Measurements from ENCODE around the gene BIRC5. TPM values are rescaled to one million over a fixed set of nuclear protein-coding genes. Genes with fewer than 3 reads are reported as not detected.

Gene BIRC5
- total and polyA plus RNA-seq, 3 experiments from 2014 or later = 0.69 to 65.1 (median 61.0) TPM

- Histone ChIP-seq H3K27me3 (ENCODE audit: insufficient read depth, low read length, poor library complexity, severe bottlenecking) (no peaks in the 10 kb centered on the region), H3K36me3 (ENCODE audit: insufficient read depth, low read length) (no peaks in the 10 kb centered on the region), H3K27ac (ENCODE audit: low read depth, low read length) (no peak overlapping the region), H3K4me1 (ENCODE audit: insufficient read depth, low read length) (no peaks in the 10 kb centered on the region), H3K9me3 (ENCODE audit: low read length) (no peaks in the 10 kb centered on the region), H3K4me3 (ENCODE audit: low read length) (no peak overlapping the region)
- Mint-ChIP-seq H3K27me3 (peaks cover 0 to 2% of the 10 kb centered on the region in 2 donors), H3K27ac (no peak overlapping the region), H3K9me3 (no peaks in the 10 kb centered on the region), H3K4me1 (no peaks in the 10 kb centered on the region), H3K4me3 (no peak overlapping the region), H3K36me3 (no peaks in the 10 kb centered on the region)
- POLR2A ChIA-PET = no interaction called here
- CTCF ChIA-PET = no interaction called here
- no peak for DNase-seq
These were observed 8.8 kb upstream of the BIRC5 start for GRCh38 chr17:78205124-78205775.

GRCh38 chr17:78206298-78206697 is 7.8 kb upstream of the BIRC5 start:
- H3K9me3 Mint-ChIP-seq = no peaks in the 10 kb centered on the region
- H3K4me3 Mint-ChIP-seq = no peak overlapping the region
- H3K27me3 Mint-ChIP-seq = peaks cover 0 to 2% of the 10 kb centered on the region in 2 donors
- no peak for DNase-seq
- H3K4me1 Mint-ChIP-seq = no peaks in the 10 kb centered on the region
- no peak overlapping the region for H3K27ac ChIP-seq (ENCODE audit: low read depth, low read length)
- POLR2A ChIA-PET = no interaction called here
- H3K27ac Mint-ChIP-seq = no peak overlapping the region
- no peak overlapping the region for H3K4me3 ChIP-seq (ENCODE audit: low read length)
- no peaks in the 10 kb centered on the region for H3K4me1 ChIP-seq (ENCODE audit: insufficient read depth, low read length)
- no peaks in the 10 kb centered on the region for H3K27me3 ChIP-seq (ENCODE audit: insufficient read depth, low read length, poor library complexity, severe bottlenecking)
- no peaks in the 10 kb centered on the region for H3K36me3 Mint-ChIP-seq
- no peaks in the 10 kb centered on the region for H3K9me3 ChIP-seq (ENCODE audit: low read length)
- CTCF ChIA-PET = interaction anchor here (0.7 kb wide), 1 partner anchor 239 kb away, joined by 3 read pairs; no protein-coding TSS in a partner anchor
- no peaks in the 10 kb centered on the region for H3K36me3 ChIP-seq (ENCODE audit: insufficient read depth, low read length)

- H3K27ac ChIP-seq (ENCODE audit: low read depth, low read length) = no peak overlapping the region
- no peak overlapping the region for H3K4me3 Mint-ChIP-seq
- no peaks in the 10 kb centered on the region for H3K4me1 ChIP-seq (ENCODE audit: insufficient read depth, low read length)
- ChIA-PET CTCF (no interaction called here), POLR2A (no interaction called here)
- H3K27ac Mint-ChIP-seq = no peak overlapping the region
- H3K36me3 Mint-ChIP-seq = no peaks in the 10 kb centered on the region
- H3K9me3 Mint-ChIP-seq = no peaks in the 10 kb centered on the region
- DNase-seq = no peak
- H3K4me1 Mint-ChIP-seq = no peaks in the 10 kb centered on the region
- H3K36me3 ChIP-seq (ENCODE audit: insufficient read depth, low read length) = no peaks in the 10 kb centered on the region
- H3K9me3 ChIP-seq (ENCODE audit: low read length) = no peaks in the 10 kb centered on the region
- H3K4me3 ChIP-seq (ENCODE audit: low read length) = no peak overlapping the region
- H3K27me3 ChIP-seq (ENCODE audit: insufficient read depth, low read length, poor library complexity, severe bottlenecking) = no peaks in the 10 kb centered on the region
- H3K27me3 Mint-ChIP-seq = peaks cover 0 to 2% of the 10 kb centered on the region in 2 donors
These were observed 5.6 kb upstream of the BIRC5 start for GRCh38 chr17:78208486-78208885.

GRCh38 chr17:78210111-78210510 is 3.9 kb upstream of the BIRC5 start:
- Histone ChIP-seq H3K27ac (ENCODE audit: low read depth, low read length) (no peak overlapping the region), H3K9me3 (ENCODE audit: low read length) (no peaks in the 10 kb centered on the region), H3K27me3 (ENCODE audit: insufficient read depth, low read length, poor library complexity, severe bottlenecking) (no peaks in the 10 kb centered on the region), H3K36me3 (ENCODE audit: insufficient read depth, low read length) (no peaks in the 10 kb centered on the region), H3K4me1 (ENCODE audit: insufficient read depth, low read length) (peaks cover 6% of the 10 kb centered on the region), H3K4me3 (ENCODE audit: low read length) (no peak overlapping the region)
- Mint-ChIP-seq H3K36me3 (no peaks in the 10 kb centered on the region), H3K9me3 (no peaks in the 10 kb centered on the region), H3K27ac (no peak overlapping the region), H3K27me3 (peaks cover 0 to 2% of the 10 kb centered on the region in 2 donors), H3K4me3 (no peak overlapping the region), H3K4me1 (peaks cover 2 to 10% (median 5%) of the 10 kb centered on the region in 3 donors)
- ChIA-PET CTCF (no interaction called here), POLR2A (interaction anchor here (1.0 kb wide), 1 partner anchor 15 kb away, joined by 3 read pairs; no protein-coding TSS in a partner anchor)
- DNase-seq = no peak

- H3K4me3 ChIP-seq (ENCODE audit: low read length) = no peak overlapping the region
- no peak overlapping the region for H3K4me3 Mint-ChIP-seq
- CTCF ChIA-PET = no interaction called here
- no peaks in the 10 kb centered on the region for H3K27me3 ChIP-seq (ENCODE audit: insufficient read depth, low read length, poor library complexity, severe bottlenecking)
- H3K36me3 Mint-ChIP-seq = no peaks in the 10 kb centered on the region
- POLR2A ChIA-PET = no interaction called here
- no peak overlapping the region for H3K27ac Mint-ChIP-seq
- peaks cover 6% of the 10 kb centered on the region for H3K4me1 ChIP-seq (ENCODE audit: insufficient read depth, low read length)
- no peaks in the 10 kb centered on the region for H3K9me3 Mint-ChIP-seq
- no peaks in the 10 kb centered on the region for H3K9me3 ChIP-seq (ENCODE audit: low read length)
- no peak for DNase-seq
- peaks cover 0 to 2% of the 10 kb centered on the region in 2 donors for H3K27me3 Mint-ChIP-seq
- H3K36me3 ChIP-seq (ENCODE audit: insufficient read depth, low read length) = no peaks in the 10 kb centered on the region
- peaks cover 2 to 10% (median 5%) of the 10 kb centered on the region in 3 donors for H3K4me1 Mint-ChIP-seq
- no peak overlapping the region for H3K27ac ChIP-seq (ENCODE audit: low read depth, low read length)
These were observed 3.0 kb upstream of the BIRC5 start for GRCh38 chr17:78211032-78211431.

GRCh38 chr17:78214706-78215061 is 631 bp downstream of the BIRC5 start:
- Mint-ChIP-seq H3K27me3 (no peaks in the 10 kb centered on the region), H3K4me3 (peak overlapping the region; percentile 42 to 77 (median 68)), H3K36me3 (no peaks in the 10 kb centered on the region), H3K27ac (no peak overlapping the region), H3K4me1 (peaks cover 2 to 10% (median 5%) of the 10 kb centered on the region in 3 donors), H3K9me3 (no peaks in the 10 kb centered on the region)
- Histone ChIP-seq H3K27me3 (ENCODE audit: insufficient read depth, low read length, poor library complexity, severe bottlenecking) (no peaks in the 10 kb centered on the region), H3K36me3 (ENCODE audit: insufficient read depth, low read length) (no peaks in the 10 kb centered on the region), H3K27ac (ENCODE audit: low read depth, low read length) (peak overlapping the region; percentile 59), H3K4me1 (ENCODE audit: insufficient read depth, low read length) (peaks cover 6% of the 10 kb centered on the region), H3K9me3 (ENCODE audit: low read length) (no peaks in the 10 kb centered on the region), H3K4me3 (ENCODE audit: low read length) (peak overlapping the region; percentile 53)
- ChIA-PET POLR2A (interaction anchor here (1.0 kb wide), 1 partner anchor 93 kb away, joined by 4 read pairs; no protein-coding TSS in a partner anchor), CTCF (no interaction called here)
- DNase-seq = no peak

- Mint-ChIP-seq H3K4me3 (no peak overlapping the region), H3K9me3 (no peaks in the 10 kb centered on the region), H3K4me1 (peaks cover under 1 to 3% (median 3%) of the 10 kb centered on the region in 3 donors), H3K27me3 (no peaks in the 10 kb centered on the region), H3K27ac (peak overlapping the region in 3 of 8 donors; percentile 23 to 81 (median 42)), H3K36me3 (no peaks in the 10 kb centered on the region)
- no peak overlapping the region for H3K4me3 ChIP-seq (ENCODE audit: low read length)
- DNase-seq = no peak
- H3K4me1 ChIP-seq (ENCODE audit: insufficient read depth, low read length) = peaks cover 7% of the 10 kb centered on the region
- no peak overlapping the region for H3K27ac ChIP-seq (ENCODE audit: low read depth, low read length)
- ChIA-PET CTCF (interaction anchor here (1.6 kb wide), 1 partner anchor 43 kb away, joined by 3 read pairs; no protein-coding TSS in a partner anchor), POLR2A (no interaction called here)
- H3K27me3 ChIP-seq (ENCODE audit: insufficient read depth, low read length, poor library complexity, severe bottlenecking) = no peaks in the 10 kb centered on the region
- H3K9me3 ChIP-seq (ENCODE audit: low read length) = no peaks in the 10 kb centered on the region
- no peaks in the 10 kb centered on the region for H3K36me3 ChIP-seq (ENCODE audit: insufficient read depth, low read length)
These were observed 5.5 kb downstream of the BIRC5 start for GRCh38 chr17:78219396-78220150.

- peak overlapping the region in 1 of 8 donors; percentile 57 for H3K27ac Mint-ChIP-seq
- Histone ChIP-seq H3K27me3 (ENCODE audit: insufficient read depth, low read length, poor library complexity, severe bottlenecking) (no peaks in the 10 kb centered on the region), H3K36me3 (ENCODE audit: insufficient read depth, low read length) (no peaks in the 10 kb centered on the region), H3K4me1 (ENCODE audit: insufficient read depth, low read length) (peaks cover 5% of the 10 kb centered on the region), H3K27ac (ENCODE audit: low read depth, low read length) (no peak overlapping the region), H3K4me3 (ENCODE audit: low read length) (no peak overlapping the region), H3K9me3 (ENCODE audit: low read length) (no peaks in the 10 kb centered on the region)
- H3K27me3 Mint-ChIP-seq = peaks cover 2 to 4% of the 10 kb centered on the region in 2 donors
- H3K36me3 Mint-ChIP-seq = no peaks in the 10 kb centered on the region
- DNase-seq = no peak
- H3K4me1 Mint-ChIP-seq = peaks cover 0 to 4% (median 0%) of the 10 kb centered on the region in 3 donors
- ChIA-PET CTCF (interaction anchor here (1.0 kb wide), 1 partner anchor 29 kb away, joined by 3 read pairs; no protein-coding TSS in a partner anchor), POLR2A (no interaction called here)
- no peaks in the 10 kb centered on the region for H3K9me3 Mint-ChIP-seq
- no peak overlapping the region for H3K4me3 Mint-ChIP-seq
These were observed 9.0 kb downstream of the BIRC5 start for GRCh38 chr17:78223061-78223460.
